BLaER1 (cell line): ENCODE data around the gene ANKS1B.

ENCODE experiments used
- H3K27ac ChIP-seq: shearing (Covaris generic); formaldehyde crosslinking; 2 replicates; pipeline ENCODE4 v1.8.1; 2022
- H3K27me3 ChIP-seq: shearing (Covaris generic); formaldehyde crosslinking; 2 replicates; pipeline ENCODE4 v1.8.1; 2022
- H3K36me3 ChIP-seq: shearing (Covaris generic); formaldehyde crosslinking; 2 replicates; pipeline ENCODE4 v1.8.1; 2022
- H3K4me1 ChIP-seq: shearing (Covaris generic); formaldehyde crosslinking; 2 replicates; pipeline ENCODE4 v1.8.1; 2022
- H3K4me2 ChIP-seq: shearing (Covaris generic); formaldehyde crosslinking; 2 replicates; pipeline ENCODE4 v1.8.1; 2022
- H3K4me3 ChIP-seq: shearing (Covaris generic); formaldehyde crosslinking; 2 replicates; pipeline ENCODE4 v1.8.1; 2022
- H3K9ac ChIP-seq: shearing (Covaris generic); formaldehyde crosslinking; 2 replicates; pipeline ENCODE4 v1.8.1; 2022
- H3K9me3 ChIP-seq: shearing (Covaris generic); formaldehyde crosslinking; 2 replicates; pipeline ENCODE4 v1.8.1; 2022
- H4K20me1 ChIP-seq: shearing (Covaris generic); formaldehyde crosslinking; 2 replicates; pipeline ENCODE4 v1.8.1; 2022
- Cebpa-rat ChIP-seq: shearing (Covaris generic); IDR thresholded peaks from 2 replicates; pipeline ENCODE4 v1.8.1; 2022

The ANKS1B gene

DNA sequence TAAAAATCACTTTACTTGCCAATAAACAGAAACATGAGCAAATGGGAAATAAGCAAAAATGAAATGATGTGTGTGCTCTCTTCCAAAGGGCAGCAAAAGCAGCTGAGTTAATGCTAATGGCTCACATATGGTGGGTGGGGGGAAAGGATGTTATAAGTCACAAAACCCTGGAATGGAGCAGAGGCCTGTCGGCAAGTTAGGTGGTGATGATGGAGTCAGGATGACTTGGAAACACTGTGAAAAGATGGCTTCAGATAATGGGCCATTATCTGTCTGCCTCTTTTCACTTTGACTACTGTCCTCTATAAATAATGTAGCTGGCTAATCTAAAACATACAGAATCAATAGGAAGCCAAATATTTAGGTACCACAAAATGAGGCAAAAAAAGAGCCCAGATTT lies 1111.0 kb downstream of the ANKS1B start:
- no peaks in the 10 kb centered on the region for H3K27me3 ChIP-seq
- H3K4me2 ChIP-seq, result no peak overlapping the region
- H3K36me3 ChIP-seq, result peaks cover 25% of the 10 kb centered on the region
- H4K20me1 ChIP-seq, result no peaks in the 10 kb centered on the region
- no peak for TF ChIP-seq Cebpa-rat
- H3K9ac ChIP-seq, result no peak overlapping the region
- no peaks in the 10 kb centered on the region for H3K4me1 ChIP-seq
- no peak overlapping the region for H3K4me3 ChIP-seq
- no peak overlapping the region for H3K27ac ChIP-seq
- H3K9me3 ChIP-seq, result no peaks in the 10 kb centered on the region

DNA sequence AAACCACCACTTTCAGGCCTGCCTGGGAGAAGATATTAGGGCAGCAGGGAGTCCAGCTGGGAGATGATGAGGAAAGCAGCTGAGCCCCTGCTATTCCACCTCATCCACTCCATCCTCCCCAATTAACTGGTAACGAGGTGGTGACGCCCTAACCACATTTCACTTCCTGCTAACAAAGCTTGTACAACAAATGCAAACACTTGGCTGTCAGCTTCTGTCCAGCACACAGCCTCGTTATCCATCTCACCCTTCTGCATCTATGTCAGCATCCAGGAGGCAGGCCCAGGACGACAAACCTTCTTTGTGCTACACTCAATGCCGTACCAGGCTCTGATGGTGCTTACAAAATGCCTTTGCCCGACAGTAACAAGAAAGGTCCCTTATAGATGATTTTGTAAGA lies 1114.2 kb downstream of the ANKS1B start:
- Histone ChIP-seq H3K27me3 (no peaks in the 10 kb centered on the region), H3K4me1 (no peaks in the 10 kb centered on the region), H3K4me2 (no peak overlapping the region), H3K4me3 (no peak overlapping the region), H3K9me3 (no peaks in the 10 kb centered on the region), H4K20me1 (no peaks in the 10 kb centered on the region), H3K9ac (no peak overlapping the region), H3K36me3 (peaks cover 51% of the 10 kb centered on the region), H3K27ac (no peak overlapping the region)
- TF ChIP-seq Cebpa-rat, result no peak

- peaks cover 56% of the 10 kb centered on the region for H3K36me3 ChIP-seq
- no peaks in the 10 kb centered on the region for H3K27me3 ChIP-seq
- no peaks in the 10 kb centered on the region for H3K4me1 ChIP-seq
- no peaks in the 10 kb centered on the region for H3K9me3 ChIP-seq
- no peak overlapping the region for H3K4me3 ChIP-seq
- H3K9ac ChIP-seq, result no peak overlapping the region
- no peak overlapping the region for H3K4me2 ChIP-seq
- no peak overlapping the region for H3K27ac ChIP-seq
- TF ChIP-seq Cebpa-rat, result no peak
- no peaks in the 10 kb centered on the region for H4K20me1 ChIP-seq
These were observed 1114.7 kb downstream of the ANKS1B start for GRCh38 chr12:98869886-98870503.

DNA sequence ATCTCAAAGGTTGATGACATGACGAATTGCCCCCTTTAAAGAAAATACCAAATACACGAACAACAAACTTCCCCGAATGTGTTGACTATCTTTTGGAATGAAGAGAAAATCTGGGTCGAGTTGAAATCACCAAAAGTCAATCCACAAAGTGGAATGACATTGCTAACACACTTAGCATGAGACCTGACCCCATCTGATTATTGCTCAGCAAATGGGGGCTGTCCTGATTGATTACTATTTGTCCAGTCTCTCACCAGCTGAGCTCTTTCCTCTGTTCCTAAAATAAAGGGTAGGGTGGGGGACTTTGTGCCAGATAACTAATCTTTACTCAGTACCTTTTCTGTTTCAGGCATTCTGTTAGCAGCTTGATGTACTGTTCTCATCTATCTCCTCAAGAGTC lies 1116.2 kb downstream of the ANKS1B start:
- Histone ChIP-seq H3K9ac (no peak overlapping the region), H3K36me3 (peaks cover 66% of the 10 kb centered on the region), H4K20me1 (no peaks in the 10 kb centered on the region), H3K4me2 (no peak overlapping the region), H3K4me3 (no peak overlapping the region), H3K9me3 (no peaks in the 10 kb centered on the region), H3K4me1 (no peaks in the 10 kb centered on the region), H3K27ac (no peak overlapping the region), H3K27me3 (no peaks in the 10 kb centered on the region)
- no peak for TF ChIP-seq Cebpa-rat

GRCh38 chr12:98868076-98868475 lies 1116.7 kb downstream of the ANKS1B start:
- no peaks in the 10 kb centered on the region for H3K9me3 ChIP-seq
- no peak overlapping the region for H3K4me3 ChIP-seq
- no peaks in the 10 kb centered on the region for H3K27me3 ChIP-seq
- no peak overlapping the region for H3K9ac ChIP-seq
- no peak for TF ChIP-seq Cebpa-rat
- no peaks in the 10 kb centered on the region for H3K4me1 ChIP-seq
- H4K20me1 ChIP-seq, result no peaks in the 10 kb centered on the region
- H3K27ac ChIP-seq, result no peak overlapping the region
- H3K4me2 ChIP-seq, result no peak overlapping the region
- peaks cover 66% of the 10 kb centered on the region for H3K36me3 ChIP-seq

GRCh38 chr12:98864363-98864762 lies 1120.4 kb downstream of the ANKS1B start:
- H4K20me1 ChIP-seq, result no peaks in the 10 kb centered on the region
- H3K27ac ChIP-seq, result no peak overlapping the region
- no peak for TF ChIP-seq Cebpa-rat
- H3K4me2 ChIP-seq, result no peak overlapping the region
- H3K9ac ChIP-seq, result no peak overlapping the region
- H3K4me1 ChIP-seq, result no peaks in the 10 kb centered on the region
- no peaks in the 10 kb centered on the region for H3K27me3 ChIP-seq
- H3K9me3 ChIP-seq, result no peaks in the 10 kb centered on the region
- peaks cover 50% of the 10 kb centered on the region for H3K36me3 ChIP-seq
- H3K4me3 ChIP-seq, result no peak overlapping the region

GRCh38 chr12:98863167-98863566 lies 1121.6 kb downstream of the ANKS1B start:
- H3K9ac ChIP-seq, result no peak overlapping the region
- no peak for TF ChIP-seq Cebpa-rat
- H3K27ac ChIP-seq, result no peak overlapping the region
- H3K27me3 ChIP-seq, result no peaks in the 10 kb centered on the region
- H4K20me1 ChIP-seq, result no peaks in the 10 kb centered on the region
- H3K4me1 ChIP-seq, result no peaks in the 10 kb centered on the region
- H3K4me3 ChIP-seq, result no peak overlapping the region
- H3K4me2 ChIP-seq, result no peak overlapping the region
- H3K9me3 ChIP-seq, result no peaks in the 10 kb centered on the region
- peaks cover 48% of the 10 kb centered on the region for H3K36me3 ChIP-seq

DNA sequence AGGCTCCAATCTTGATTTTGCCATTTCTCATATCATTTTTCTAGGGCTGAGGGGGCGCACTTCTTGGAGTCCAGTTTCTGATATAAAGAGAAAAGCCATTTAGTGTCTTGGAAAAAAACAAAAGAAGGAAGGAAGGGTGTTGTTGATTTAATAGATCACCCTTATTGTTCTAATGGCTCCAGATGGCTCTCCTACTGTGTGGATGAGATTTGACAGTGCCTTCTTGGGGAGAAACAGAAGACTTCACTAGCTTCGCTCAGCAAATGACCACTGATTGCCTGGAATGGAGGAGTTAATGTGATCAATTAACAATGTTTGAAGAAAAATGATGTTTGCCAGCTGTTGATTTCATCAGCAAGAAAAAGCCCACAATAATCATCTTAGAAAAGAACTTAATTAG lies 1123.5 kb downstream of the ANKS1B start:
- TF ChIP-seq Cebpa-rat, result no peak
- Histone ChIP-seq H3K27ac (no peak overlapping the region), H3K4me2 (no peak overlapping the region), H3K36me3 (peaks cover 42% of the 10 kb centered on the region), H3K4me3 (no peak overlapping the region), H3K9ac (no peak overlapping the region), H4K20me1 (no peaks in the 10 kb centered on the region), H3K9me3 (no peaks in the 10 kb centered on the region), H3K4me1 (no peaks in the 10 kb centered on the region), H3K27me3 (no peaks in the 10 kb centered on the region)

DNA sequence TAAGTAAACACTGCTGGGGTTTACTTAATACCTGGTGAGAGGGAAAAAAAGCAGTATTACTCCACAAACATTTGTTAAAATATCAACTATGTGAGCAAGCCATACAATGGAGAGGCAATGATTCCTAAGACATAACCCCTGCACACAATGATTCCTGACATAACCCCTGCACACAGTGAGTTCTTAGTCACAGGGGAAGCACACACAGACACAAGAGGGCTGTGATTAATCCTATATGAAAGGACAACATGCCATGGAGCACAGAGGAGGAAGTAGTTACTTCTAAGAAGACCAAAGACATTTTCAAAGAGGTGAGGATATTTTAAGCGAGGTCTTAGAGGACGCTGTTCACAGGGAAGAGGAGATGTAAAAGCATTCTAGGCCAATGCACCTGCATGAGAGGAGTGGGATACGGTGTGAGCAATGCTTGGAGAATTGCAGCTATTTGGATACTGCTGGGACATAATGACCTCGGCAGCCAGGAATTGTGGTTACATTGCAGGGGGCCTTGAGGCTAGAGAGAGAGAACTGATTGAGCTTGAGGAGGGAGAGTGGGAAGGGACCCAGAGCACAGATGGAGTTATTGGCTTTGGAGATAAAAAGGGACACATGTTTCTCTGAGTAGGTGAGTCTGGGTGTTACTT lies 1127.7 kb downstream of the ANKS1B start:
- H3K27ac ChIP-seq, result no peak overlapping the region
- H3K4me1 ChIP-seq, result no peaks in the 10 kb centered on the region
- H3K27me3 ChIP-seq, result no peaks in the 10 kb centered on the region
- peaks cover 16% of the 10 kb centered on the region for H3K36me3 ChIP-seq
- no peak overlapping the region for H3K4me3 ChIP-seq
- H4K20me1 ChIP-seq, result no peaks in the 10 kb centered on the region
- no peaks in the 10 kb centered on the region for H3K9me3 ChIP-seq
- no peak for TF ChIP-seq Cebpa-rat
- H3K4me2 ChIP-seq, result no peak overlapping the region
- H3K9ac ChIP-seq, result no peak overlapping the region

DNA sequence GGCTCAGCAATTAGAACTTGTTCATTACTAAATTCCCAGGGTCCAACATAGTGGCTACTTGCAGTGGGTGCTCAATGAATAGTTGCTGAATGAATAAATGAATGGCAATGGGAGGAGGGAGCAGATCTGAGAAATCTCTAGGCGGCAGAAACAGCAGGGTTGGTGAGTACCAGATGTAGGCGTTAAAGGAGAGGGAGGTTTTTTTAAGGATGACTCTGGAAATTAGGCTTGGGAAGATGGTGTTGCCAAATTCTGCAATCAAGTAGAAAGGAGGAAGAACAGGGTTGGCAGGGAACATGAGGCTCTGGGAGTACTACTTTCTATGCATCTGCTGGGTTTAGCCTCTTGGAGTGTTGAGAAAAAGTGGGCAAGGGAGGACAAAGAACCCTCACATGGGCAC lies 1132.6 kb downstream of the ANKS1B start:
- Histone ChIP-seq H4K20me1 (no peaks in the 10 kb centered on the region), H3K9me3 (no peaks in the 10 kb centered on the region), H3K27me3 (no peaks in the 10 kb centered on the region), H3K36me3 (peaks cover 4% of the 10 kb centered on the region; the same call in 1 of the 2 replicates), H3K4me3 (no peak overlapping the region), H3K9ac (no peak overlapping the region), H3K4me1 (no peaks in the 10 kb centered on the region), H3K27ac (no peak overlapping the region), H3K4me2 (no peak overlapping the region)
- TF ChIP-seq Cebpa-rat, result no peak
